ENCODE results near the gene PISD.

PISD gene

DNA sequence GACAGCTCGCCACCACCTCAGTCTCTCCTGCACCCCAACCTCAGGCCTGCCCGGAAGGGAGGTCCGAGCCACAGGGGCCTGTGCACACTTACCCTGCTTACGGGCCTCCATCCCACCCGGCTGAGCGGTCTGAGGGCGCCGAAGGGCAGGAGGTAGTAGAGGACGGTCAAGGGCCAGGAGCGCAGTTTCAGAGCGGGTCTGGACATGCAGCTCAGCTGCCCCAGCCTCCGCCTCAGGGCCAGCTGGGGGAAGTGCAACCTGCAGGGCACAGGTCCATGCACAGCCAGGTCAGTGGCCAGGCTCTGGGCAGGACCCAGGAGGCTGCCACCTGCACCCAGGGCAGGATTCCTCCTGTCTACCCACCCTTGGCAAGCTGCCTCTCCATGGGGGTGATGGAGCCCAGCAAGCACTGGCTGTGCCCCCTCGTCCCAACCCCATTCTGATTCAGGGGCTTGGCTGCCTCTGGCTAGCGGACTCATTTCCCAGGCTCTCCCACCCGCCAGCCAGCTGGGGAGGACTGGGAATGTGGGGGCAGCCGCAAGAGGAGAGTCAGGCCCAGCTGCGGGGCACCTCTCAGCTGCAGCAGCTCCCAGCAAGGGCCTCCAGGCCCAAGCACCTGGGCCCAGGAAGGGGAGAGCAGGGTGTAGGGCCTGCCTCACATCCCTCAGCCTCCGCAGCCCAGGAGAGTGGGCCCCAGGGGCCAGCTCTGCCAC, 38.3 kb downstream of the PISD start:
- no peak for DNase-seq

- no peak for DNase-seq
These were observed 39.0 kb downstream of the PISD start for GRCh38 chr22:31622980-31623379.

DNA sequence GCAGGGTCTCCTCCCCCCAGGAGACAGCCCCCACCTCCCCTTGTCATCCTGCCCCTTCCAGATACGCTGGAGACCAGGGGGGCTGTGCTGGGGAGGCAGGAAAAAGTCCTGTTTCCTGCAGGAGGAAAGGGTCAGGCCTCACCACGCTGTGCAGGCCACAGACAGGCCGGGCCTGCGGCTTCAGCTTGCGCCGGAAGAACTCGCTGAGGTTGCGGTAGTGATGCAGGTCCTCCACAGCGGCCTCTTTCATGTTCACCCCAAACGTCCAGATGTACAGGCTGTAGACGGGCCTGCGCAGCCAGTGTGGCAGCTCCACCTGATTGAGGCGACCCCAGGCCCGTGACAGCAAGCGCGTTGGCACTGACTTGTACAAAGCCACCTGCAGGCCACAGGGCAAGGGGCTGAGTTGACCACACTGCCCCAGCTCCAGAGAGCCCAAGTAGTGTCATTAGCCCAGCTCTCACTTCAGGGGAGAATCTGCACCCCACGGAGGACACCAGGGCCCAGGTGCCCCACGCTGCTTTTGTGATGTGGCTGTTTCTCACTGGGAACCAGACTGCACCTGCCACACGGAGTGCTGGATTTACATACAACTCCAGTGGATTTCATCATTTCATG, 40.4 kb downstream of the PISD start:
- DNase-seq = no peak

DNA sequence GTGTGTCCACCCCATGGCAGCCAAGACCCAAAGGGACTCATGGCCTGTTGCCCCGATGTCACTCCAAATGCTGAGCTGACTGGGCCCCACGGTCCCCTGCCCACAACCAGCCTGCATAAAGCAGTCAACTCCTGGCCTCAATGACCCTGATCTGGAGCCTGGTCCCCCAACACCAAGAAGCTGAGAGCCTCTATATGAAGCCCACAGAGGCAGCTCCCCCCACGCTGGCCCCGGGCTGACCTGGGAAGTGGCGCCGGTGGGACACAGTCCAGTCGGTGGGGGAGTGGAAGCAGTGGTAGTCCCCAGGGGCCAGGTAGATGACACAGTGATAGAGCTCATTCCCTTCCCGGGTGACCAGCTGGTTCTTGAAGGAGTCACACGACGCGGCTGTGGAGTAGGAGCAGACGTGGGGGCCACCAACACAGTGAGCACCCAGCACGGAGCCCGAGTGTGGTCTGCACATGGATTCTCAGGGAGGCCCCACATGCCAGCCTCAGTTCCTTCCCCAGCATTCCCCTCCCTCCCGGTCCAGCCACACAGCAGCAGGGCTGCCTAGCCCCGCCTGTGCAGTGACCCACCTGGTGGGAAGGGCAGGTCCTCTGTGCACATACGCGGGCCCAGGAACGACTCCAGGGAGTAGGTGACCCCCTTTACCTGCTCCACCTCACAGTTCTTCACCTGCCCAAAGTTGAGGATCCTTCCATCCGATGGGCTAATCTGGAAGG, 41.1 kb downstream of the PISD start:
- no peak for DNase-seq

DNA sequence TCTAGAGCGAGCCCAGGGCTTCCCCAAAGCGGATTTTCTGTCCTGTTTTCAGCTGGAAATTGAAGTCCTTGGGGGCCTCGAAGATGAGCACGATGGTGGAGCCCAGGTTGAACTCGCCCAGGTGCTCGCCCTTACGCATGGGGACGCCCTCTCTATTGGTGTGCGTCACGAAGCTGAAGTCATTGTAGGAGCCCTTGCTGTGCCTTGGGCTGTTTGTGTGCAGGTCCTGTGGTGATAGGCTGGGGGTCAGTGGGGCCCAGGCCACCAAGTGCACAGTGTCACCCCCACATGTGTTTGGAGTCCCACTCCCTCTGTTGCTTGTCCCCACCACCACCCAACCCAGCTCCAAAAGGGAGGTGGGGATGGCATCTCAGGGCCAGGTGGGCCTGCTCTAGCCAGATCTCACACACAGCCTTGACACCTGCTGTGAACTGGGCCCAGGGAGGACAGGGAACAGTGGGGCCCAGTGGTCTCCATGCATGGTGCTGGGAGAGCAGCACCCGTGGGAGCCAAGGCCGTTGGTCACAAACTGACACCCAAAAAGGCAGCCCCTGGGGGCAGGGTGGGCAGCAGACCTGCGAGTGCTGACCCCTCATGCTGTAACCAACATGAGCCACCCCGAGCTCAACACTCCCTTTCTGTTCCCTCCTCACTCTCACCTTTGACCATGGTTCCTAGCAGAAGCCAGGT, 42.3 kb downstream of the PISD start:
- DNase-seq = no peak

DNA sequence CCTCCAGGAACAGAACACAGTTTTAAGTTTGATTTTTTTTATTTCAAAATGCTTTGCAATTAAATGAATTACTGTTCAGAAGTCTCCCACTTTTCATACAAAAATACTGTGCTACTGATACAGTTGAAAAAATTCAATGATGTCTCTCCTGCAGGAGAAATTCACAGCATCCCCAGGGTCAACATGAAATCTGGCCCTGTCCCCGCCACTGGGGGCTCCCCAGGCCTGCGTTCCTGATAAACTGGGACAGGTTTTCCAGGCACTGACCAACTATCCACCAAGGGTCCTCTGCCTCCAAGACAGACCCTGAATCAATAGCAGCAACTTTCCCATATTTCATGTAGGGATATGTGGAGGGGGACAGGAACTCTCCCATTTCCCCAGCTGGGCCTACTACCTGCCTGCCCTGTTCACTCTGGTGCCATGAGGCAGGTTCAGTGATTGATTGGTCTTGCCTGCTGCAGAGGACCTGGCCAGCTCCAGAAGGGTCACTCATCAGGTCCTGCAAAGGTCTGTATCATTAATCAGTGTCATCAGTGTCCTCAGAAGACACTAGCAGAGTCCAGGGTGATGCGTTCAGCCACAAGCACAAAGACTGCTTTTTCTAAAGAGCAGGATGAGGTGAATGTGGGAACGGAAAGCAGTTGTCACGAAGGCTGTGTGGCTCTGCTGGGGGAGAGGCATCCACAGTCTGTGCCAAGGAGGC, 43.4 kb downstream of the PISD start:
- DNase-seq = no peak

DNA sequence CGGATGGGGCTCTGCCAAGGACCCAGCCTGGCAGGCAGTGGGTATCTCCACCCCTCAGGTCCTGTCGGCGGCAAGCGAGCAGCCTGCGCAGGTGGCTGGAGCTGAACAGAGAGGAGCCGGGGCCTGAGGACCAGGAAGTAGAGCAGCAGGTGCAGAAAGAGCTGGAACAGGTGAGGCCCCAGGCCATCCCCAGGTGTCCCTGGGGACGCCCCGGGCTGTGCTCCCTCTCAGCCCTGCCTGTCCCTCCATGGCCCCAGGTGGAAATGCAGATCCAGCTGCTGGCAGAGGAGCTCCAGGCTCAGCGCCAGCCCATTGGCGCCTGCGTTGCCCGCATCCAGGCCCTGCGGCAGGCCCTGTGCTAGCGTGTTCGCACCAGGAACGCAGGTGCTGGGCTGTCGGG, 44.0 kb downstream of the PISD start:
- no peak for DNase-seq

DNA sequence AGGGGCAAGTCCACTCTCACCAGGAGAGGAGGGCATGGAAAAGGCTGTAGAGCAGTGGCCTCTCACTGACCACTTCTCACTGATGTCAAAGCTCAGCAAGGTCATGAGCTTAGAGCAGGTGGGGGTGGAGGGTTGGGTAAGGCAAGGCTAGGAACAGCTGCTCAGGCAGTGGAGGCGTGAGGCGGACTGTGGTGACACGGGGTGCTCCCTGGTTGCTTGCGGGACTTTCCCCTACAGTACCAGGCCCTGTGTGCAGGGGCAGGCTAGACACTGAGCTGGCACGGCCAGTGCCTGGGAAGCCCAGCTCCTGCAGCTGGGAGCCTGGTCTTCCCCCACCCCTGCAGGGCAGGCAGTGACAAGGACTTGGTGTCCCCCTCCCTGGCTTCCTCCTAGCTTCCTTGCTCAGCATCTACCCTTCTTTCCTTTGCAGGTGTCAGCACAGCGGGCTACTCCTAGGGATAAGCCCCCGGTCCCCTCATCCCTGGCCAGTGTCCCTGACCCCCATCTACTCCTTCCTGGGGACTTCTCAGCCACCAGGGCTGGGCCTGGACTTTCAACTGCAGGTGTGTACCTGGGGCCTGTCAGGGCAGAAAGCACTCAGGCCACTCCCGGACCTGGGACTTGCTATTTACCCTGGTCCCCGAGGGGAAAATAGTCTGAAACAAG, 45.6 kb downstream of the PISD start:
- DNase-seq = no peak

- DNase-seq = no peak
These were observed 46.1 kb downstream of the PISD start for GRCh38 chr22:31615940-31616314.

- no peak for DNase-seq
These were observed 46.5 kb downstream of the PISD start for GRCh38 chr22:31615491-31615860.

DNA sequence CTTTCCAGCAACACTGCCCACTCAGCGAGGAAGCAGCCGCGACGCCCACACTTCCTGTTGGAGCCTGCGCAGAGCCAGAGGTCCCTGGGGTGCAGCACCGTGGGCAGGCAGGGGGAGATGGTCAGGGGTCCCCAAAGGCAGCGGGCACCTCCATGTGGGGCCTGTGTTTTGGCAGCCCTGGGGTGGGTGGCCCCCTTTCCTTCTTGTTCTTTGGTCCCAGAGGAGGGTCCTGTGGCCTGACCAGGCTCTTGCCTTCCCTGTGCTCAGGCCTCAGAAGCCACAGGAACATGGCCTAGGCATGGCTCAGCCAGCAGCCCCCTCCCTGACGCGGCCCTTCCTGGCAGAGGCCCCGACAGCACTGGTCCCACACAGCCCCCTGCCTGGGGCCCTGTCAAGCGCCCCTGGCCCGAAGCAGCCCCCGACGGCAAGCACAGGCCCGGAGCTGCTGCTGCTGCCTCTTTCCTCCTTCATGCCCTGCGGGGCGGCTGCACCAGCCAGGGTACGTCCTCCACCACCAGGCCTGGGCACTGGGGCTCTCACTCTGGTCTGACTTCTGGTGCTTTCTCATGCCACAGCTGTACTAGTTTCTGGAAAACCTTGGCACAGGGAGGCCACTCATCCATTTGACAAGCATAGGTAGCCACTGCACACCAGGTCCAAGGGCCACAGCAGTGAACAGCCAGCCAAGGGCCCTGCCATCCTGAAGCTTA, 47.1 kb downstream of the PISD start:
- DNase-seq = no peak

DNA sequence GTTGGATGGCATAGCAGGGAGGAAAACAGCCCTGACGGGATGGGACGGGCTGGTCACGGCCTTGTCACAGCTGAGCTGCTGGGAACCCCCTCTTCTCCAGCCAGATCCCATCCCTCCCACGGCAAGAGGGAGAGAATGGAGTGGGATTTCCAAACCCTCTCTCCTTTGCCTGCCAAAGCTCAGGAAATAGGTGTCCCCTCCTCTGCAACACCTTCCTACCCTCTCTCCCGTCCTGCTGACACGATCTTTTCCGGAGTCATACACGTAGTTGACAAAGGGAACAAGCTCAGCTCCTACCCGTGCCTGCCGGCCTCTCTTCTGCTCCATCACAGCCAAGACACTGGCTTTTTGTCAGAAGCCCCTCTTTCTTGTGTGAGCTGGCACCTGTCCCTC, 48.1 kb downstream of the PISD start:
- no peak for DNase-seq

GRCh38 chr22:31613286-31613903, 48.6 kb downstream of the PISD start:
- no peak for DNase-seq

DNA sequence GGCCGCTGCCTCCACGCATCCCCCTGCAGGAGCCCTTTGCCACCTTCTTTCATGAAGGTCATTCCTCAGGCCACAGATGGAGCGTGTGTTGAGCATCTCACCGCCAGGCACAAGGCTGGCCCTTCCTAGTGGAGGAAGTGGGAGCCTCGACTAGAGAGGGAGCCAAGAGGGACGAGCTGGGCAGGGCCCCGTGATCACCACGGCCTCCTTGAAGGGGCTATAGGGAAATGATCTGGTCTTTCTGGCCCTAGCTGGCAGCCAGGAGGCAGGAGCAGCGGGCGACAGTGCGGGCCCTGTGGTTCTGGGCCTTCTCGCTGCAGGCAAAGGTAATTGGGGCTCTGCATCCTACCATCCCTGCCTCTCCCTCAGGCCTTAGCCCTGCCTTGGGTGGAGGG, 49.1 kb downstream of the PISD start:
- DNase-seq = no peak

GRCh38 chr22:31611061-31611760, 50.8 kb downstream of the PISD start:
- DNase-seq = no peak

DNA sequence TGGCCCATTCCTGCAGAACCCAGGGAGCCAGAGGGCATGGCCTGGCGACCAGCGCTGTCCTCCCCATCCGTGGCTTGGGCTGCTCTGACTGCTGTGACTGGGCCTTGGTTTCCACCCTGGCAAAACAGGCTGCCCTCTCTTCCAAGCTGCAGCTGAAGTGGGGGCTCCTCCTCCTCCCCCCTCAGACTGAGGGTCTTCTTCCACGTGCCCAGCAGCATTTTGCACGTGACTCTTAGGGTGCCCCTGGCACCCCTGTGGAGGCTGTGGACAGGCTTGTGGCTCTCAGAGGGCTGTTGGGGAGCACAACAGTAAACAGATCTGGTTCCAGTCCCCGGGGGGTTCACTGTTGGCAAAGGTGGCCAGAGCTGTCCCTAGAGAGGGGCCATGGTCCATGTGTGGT, 51.4 kb downstream of the PISD start:
- DNase-seq = no peak

GRCh38 chr22:31609716-31610115, 52.3 kb downstream of the PISD start:
- no peak for DNase-seq

GRCh38 chr22:31607696-31608095, 54.3 kb downstream of the PISD start:
- no peak for DNase-seq

- no peak for DNase-seq
These were observed 56.0 kb downstream of the PISD start for GRCh38 chr22:31605851-31606585.

Data from cortex of kidney (tissue), 1 donor.